Right ventricle myocardium inferior (tissue), 1 donor: ENCODE measurements around the gene ZSWIM6. TPM values are rescaled to one million over a fixed set of nuclear protein-coding genes. Genes with fewer than 3 reads are reported as not detected.

ENCODE experiments used
- ATAC-seq: fragments of 200-7000 bp; cut with Tn5 transposase; one replicate; pipeline ENCODE4 v1.9.1; 2020; ENCODE audit warnings: mild to moderate bottlenecking, moderate library complexity
- DNase-seq: peaks from one replicate; pipeline ENCODE4 v3.0.0; 2021; ENCODE audit errors: missing footprints
- intact Hi-C: fragments of 100-400 bp; cut with DNase I; formaldehyde crosslinking; loops from one replicate; pipeline ENCODE4 v1.11.0; 2022
- total RNA-seq: library from RNA; stranded (reverse); fragmentation: NEBNext Ultra II Directional; extraction: Animal tissue kit (Norgen Biotek cat#: 25700); gene quantifications from one replicate; pipeline ENCODE4 v1.2.1, GENCODE V29; 2021
- donor health status: DM: no; HTN: yes; CAD: no; lungs with severe emphysema.

ZSWIM6 gene
- total RNA-seq, 1 donor from 2014 or later, result 8.1 TPM

DNA sequence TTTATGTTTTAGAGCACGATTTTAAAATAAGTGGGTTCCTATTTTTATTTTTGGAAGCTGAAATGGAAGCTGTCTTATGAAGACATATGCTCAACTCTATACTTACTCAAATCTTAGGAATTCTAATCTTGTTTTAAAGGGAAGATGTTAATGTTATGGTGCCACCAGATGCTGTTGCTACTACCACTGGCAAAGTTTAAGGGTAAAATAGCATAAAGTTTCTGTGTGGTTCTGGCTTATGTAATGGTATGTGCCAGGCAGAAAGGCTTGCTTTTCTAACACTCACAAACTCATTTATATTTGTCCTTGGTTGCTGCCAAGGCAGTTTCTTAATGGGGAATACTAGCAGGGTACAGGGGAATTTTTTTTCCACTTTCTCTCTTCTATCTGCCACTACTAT, 204.9 kb downstream of the ZSWIM6 start:
- intact Hi-C loops, result no loop called here
- ATAC-seq (no peak), DNase-seq (no peak)

DNA sequence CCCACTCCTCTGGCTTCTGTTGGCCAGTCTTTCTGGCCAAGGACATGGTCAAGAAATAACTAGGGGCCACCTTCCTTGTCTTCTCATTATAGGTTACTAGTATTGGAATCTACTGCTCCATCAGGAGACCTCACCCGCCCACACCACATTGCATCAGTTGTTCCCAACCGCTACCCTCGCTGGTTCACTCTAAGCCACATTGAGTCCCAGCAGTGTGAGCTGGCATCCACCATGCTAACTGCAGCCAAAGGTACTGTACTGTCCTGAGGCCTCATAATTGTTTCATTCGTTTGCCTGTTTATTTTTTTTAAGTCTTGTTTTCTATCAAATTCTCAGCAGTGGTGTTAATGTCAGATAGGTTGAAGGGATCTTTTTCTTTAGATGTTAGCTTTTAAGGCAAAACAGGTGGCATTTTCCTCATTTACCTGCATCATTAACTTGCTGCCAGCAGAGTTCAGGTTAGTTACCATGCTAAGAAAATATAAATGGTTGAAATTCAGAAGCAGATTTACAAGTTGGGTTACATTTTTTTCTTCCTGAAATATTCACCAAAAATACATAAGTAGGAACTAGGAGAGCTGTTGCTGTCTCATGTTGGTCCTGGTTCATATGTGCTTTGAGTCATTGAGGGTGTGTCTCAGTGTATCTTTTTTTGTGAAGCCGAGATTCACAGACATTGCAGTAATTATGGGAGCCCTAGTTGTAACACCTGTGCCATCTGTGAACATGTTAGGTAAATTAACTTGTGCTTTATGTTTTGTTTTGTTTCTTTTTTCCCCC, 206.9 kb downstream of the ZSWIM6 start:
- DNase-seq (no peak), ATAC-seq (no peak)
- intact Hi-C loops, result no loop called here

DNA sequence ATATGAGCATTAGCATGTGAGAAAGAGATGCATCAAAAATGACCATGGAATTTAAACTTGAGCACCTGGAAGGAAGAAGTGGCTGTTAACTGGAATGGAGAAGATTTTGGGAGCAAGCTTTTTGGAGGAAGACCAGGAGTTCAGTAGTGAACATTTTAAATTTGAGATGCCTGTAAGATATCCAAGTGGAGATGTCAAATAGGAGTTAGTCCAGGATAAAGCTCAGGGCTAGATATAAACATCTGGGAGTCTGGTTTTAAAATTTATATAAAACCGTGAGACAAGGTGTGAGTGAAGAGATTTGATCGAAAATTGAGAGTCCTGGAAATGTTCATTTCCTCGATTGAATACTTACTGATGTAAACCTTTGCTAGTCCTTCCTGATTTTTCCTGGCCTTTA, 217.5 kb downstream of the ZSWIM6 start:
- ATAC-seq (no peak), DNase-seq (no peak)
- intact Hi-C loops, result no loop called here

DNA sequence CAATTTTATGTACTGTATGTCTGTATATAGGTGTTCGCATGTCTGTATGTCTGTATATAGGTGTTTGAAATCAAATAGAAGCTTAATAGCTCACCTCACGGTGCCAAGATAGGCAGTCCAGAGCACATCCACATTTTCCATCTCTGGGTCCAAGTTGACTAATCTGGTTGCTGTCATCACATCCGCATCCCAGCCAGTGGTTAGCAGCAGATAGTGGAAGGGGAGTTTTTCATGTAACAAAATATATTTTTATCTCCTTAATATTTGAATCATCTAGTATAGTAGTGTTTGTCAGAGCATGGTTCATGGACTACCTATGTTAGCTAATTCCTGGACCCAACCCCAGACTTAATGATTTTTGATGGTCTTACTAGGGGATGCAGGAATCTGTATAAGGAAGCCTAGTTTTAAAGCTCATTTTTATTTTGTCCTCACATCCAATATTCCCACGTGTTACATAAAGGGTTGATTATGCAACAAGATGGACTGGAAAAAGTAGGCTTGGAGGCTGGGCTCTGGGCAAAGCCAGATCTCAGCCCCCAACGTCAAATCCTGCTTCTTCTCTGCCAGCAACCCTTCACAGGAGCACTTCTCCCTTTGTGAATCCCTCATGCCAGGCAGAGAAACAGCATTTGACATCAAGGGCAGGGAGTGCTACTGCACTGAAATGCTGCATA, 219.7 kb downstream of the ZSWIM6 start:
- ATAC-seq (peak; percentile 26), DNase-seq (no peak)
- intact Hi-C loops, result no loop called here

DNA sequence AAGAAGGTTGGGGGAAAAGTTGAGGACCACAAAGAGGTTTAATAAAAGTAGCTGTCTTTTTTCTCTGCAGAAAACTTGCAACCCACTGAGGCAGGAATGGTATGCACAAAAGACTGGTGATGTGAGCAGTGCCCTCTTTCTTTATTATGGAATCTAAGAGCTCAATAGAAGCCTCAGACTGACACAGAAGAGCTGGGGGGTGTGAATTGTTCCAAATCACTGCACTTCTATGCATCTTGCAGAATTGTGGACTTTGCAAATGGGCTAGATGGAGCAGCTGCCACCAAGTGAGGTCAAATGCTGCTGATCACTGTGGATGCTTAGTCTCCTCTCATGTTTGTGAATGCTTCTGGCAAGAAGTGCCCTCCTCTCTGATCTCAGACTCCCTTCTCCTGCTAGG, 227.1 kb downstream of the ZSWIM6 start:
- no peak for DNase-seq
- no peak for ATAC-seq
- intact Hi-C loops, result no loop called here

DNA sequence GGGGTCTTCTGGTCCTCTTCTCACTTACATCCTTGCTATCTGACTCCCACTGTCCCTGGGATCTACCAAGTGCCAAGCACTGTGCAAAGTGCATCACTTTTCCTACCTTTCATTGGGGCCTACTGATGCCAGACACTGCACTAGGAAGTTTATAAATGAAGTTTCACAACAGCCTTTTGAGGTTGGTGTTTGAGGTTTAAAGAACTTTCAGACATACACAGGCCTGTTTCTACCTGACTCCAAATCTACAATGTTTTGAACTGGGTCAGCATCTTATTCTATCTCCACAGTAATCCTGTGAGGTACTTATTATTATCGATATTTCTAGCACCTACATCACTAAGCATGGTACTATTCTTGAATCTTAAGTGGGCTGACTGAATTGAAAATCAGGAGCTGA, 227.7 kb downstream of the ZSWIM6 start:
- DNase-seq (no peak), ATAC-seq (no peak)
- intact Hi-C loops, result no loop called here

DNA sequence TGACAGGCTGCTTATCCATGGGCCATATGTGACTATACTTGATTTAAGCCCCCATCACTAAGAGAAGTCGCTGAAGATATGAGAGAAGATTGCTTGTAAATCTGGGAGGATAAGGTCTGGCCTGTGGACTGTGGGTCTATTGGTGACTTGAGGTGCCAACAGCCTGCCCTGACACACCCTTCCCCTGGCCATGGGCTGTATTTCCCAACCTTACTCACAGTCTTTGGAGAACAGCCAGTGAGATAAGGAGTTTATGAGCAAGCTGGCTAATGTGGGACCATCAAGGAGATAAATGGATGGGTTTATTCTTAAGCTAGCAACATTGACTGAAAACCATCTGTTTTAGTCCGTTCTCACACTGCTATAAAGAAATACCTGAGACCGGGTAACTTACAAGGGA, 231.3 kb downstream of the ZSWIM6 start:
- ATAC-seq (no peak), DNase-seq (no peak)
- intact Hi-C loops, result no loop called here

DNA sequence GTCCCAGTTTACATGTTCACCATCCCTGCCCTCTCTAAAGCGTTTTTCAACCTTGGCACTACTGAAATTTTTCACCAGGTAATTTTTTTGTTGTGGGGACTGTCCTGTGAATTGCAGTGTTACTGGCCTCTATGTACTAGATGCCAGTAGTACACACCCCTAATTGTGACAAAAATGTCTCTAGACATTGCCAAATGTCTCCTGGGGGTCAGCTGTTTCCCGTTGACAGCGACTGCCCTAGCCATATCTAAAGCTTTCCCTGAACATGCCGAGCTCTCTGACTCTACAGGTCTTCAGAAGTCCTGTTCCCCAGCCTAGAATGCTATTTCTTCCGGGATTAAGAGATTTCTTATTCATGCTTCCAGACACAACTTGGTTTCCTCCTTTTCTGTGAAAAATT, 235.3 kb downstream of the ZSWIM6 start:
- DNase-seq, result no peak
- ATAC-seq, result no peak
- intact Hi-C loops, result no loop called here

DNA sequence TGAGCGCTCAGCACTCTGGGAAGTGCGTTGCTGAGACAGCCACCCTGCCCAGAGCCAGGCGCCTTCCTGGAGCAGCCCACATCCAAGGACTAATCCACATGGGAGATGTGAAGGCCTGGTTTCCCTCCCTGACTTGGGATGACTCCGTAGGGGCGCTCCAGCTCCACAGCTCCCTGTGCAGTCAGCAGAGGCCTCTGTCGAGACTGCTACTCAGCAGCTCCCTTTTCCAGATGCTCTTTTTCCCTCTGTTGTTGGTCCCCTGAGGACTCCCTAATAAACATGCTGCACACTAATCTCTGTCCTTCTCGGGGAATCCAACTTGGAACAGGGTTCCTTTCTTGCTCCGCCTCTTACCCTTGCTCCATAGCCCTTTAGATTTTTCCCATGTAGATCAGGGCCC, 237.3 kb downstream of the ZSWIM6 start:
- DNase-seq (peak; percentile 77), ATAC-seq (peak; percentile 82)
- intact Hi-C loops, result no loop called here

DNA sequence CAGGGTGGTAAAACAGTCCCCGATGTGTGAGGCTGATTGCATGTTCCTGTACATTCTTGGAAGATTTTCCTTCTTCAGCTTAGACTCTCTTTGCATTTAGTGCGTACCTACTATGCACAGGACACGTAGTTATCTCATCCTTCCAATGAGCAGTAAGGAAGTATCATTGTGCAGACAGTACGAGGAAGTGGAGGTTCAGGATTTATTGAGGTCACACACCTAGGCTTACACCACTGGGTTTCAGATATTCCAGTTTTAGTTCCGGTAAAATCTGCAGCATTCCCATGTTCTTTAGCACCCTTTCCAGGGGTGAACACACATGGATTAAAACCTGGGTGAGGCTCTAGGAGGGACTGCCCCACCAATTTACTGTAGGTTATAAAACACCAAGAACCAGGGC, 238.7 kb downstream of the ZSWIM6 start:
- no peak for ATAC-seq
- intact Hi-C loops, result no loop called here
- no peak for DNase-seq

DNA sequence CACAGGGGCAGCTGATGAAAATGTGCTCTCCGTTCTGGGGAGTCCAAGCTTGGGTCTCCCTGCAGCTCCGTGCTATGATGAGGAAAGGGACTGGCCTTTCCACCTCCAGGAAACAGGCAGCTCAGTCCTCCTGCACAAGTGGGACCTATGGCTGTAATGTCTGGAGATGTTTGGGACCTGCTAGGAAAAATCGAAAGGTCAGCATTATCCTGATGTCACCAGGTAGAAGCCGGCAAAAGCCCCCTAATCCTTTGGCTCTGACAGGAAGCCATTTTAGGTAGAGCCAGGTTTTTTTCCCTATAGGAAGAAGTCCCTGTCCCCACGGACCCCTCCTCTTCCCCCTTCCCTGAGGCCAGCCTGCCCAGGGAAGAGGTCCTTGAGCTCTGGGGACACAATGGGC, 240.9 kb downstream of the ZSWIM6 start:
- intact Hi-C loops, result no loop called here
- no peak for DNase-seq
- ATAC-seq, result no peak

DNA sequence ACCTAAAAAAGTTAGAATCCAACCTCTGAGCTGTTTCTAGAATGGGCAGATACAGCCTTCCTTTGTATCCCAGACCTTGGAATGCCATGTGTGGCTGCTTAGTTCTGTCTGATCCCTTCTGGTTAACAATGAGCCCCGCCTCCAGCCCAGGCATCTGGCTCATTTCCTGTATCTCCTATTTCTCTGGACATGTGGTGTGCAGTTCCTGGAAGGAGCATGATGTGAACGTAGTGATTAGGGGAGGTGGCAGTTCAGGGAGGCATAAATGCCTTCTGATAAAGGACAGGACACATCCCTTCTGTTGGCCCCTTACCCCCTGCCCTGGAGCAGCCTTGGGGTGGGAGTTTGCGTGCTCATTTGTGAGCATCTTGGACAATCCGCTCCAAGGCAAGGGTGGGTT, 243.0 kb downstream of the ZSWIM6 start:
- DNase-seq (no peak), ATAC-seq (no peak)
- intact Hi-C loops, result no loop called here

DNA sequence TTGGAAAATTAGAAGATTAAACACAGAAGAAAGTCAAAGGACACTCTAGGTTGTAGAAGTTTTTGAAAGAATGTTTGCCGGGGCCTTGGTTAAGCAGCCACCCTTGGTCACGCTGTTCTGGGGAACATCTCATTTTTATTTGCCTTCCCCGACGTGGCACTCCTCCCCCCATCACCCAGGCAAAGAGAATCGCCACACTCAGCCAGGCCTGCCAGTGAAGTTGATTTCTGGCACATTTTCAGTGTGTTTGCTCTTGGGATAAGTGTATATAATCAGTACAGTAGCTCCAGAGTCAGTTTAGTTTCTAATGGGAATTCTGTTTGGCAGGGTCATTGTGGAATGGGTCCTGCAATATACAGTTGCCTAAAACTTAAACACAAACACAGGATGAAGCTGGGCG, 243.5 kb downstream of the ZSWIM6 start:
- DNase-seq, result no peak
- no peak for ATAC-seq
- intact Hi-C loops, result no loop called here

DNA sequence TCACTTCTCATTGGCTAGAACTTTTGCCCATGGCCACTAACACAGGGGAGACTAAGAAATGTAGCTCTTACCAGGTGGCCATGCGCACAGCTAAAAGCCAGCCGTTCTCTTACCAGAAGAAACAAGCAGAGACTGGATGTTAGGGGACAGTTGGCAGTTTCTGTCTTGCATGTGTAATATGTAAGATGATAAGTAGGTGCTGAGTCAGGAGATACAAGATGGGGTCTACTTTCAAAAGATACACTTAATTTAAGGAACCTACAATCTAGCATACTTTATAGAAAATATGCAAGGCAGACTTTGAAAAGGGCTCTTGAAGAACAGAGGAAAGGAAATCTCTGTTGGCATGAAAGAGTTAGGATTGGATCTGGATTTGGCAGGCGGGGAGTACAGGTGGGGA, 244.5 kb downstream of the ZSWIM6 start:
- no peak for ATAC-seq
- no peak for DNase-seq
- intact Hi-C loops, result no loop called here

DNA sequence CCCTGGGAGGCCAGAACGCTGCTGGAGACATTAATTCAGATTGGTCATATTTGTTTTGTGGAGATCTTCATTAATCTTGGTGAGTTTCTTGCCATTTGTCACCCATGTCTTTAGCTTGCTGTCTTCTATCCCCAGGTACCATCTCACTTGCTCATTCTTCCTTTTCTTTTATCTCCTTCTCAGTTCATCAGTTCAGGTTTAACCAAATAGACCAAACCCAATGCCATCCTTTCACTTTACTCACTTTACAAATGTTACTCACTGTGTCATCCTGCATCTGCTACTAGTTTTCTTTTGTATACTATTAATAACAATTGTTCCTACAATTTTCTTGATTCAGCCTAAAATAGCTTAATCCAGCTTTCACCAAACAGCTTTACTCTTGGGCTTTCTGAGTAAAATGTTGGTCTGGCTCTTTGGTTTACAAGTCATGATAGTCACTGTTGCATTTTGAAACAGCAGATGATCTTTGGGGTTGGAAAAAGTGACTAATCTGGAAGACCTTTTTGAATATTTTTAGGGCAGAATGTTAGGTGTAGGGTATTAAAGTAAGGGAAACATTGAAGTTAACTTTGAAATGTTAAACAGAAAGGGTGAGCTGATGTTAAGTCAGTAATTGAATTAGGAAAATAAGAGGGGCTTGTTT, 246.9 kb downstream of the ZSWIM6 start:
- ATAC-seq, result no peak
- intact Hi-C loops, result no loop called here
- no peak for DNase-seq

DNA sequence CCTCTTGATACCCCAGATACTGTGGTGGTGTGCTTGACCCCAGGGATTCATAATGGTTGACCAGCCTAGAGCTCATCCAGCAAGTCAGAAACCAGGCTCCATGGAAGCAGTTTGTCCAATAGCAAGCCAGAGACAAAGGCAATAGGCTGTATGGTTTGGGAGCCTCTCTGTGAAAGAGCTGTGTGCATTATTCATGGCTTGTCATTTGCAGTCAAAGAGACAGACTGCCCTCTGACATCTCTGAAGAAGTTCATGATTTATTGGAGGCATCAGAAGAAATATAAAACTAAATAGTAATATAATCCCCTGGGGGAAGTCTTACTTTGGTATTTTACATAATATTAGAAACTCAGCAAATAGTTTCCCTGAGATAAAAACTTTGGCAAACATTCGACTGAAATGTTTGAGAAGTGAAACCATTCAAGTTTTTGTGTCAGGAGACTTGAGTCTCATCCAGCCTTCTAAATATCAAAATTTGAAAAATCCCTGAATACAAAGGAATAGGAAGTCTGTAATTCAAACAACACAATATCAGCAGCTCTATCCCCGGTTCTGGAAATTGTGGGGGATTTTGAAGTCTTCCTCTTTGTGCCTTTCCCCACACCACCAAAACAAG, 250.3 kb downstream of the ZSWIM6 start:
- DNase-seq (no peak), ATAC-seq (no peak)
- intact Hi-C loops, result no loop called here

DNA sequence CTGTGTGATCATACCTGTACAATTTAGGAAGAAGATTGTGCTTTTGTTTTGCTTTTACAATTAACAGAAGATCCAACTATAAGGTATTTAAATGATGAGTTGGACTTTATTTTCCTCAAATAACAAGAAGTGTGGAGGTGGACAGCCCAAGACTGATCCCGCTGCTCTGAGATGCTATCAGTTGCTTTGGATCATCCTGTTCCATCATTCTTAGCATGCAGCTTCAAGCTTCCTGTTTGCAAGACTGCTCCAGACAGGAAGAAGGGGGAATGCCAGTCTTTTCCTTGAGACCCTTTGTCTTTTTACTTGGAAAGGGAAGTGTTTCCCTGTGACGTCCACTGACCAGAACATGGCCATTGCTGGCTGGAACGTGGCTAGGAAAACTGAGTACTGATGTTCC, 250.8 kb downstream of the ZSWIM6 start:
- ATAC-seq, result no peak
- intact Hi-C loops, result no loop called here
- DNase-seq, result no peak

DNA sequence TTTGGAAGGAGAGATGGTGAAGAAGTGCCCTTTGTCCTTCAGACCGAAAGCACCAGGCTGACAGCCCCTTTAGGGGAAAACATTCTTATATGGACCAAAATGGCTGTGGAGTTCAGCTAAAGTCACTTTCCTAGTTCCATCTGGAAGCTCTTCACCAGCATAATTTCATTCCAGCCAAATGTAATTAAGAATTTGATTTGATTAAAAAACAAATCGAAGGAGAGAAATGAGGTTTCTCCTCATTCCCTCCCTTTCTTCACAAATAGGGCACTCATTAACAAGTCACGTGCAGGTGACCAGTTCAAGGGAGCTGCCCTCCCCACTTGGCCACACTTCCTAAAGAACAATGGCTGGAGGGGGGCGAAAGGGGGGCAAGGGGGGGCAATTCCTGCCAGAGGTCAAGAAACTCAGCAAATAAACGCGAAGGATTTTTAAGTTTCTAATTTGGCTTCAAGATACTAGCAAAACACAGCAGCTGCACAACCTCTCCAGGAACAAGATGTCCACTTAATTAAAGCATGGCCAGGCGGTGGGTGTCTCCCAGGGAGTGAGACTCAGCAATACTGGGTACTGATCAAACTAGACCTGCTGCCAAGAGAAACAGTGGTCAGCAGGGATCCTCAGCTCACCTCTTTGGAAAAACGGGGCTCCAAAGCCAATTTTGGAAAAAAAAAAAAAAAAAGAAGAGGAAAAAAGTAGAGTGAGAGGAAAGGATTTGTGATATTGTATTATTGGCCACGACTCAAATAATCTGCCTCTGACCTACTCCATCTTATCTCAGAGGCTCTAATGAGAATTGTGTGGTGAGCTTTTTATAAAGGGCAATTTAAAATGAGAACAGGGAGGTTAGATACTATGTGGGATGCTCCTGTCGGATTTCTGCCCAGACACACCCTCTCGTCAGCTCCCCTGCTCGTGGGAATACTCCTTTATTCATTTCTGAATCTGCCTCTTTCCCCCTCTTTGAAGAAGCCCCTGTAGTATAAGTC, 254.3 kb downstream of the ZSWIM6 start:
- ATAC-seq, result peak; percentile 79

DNA sequence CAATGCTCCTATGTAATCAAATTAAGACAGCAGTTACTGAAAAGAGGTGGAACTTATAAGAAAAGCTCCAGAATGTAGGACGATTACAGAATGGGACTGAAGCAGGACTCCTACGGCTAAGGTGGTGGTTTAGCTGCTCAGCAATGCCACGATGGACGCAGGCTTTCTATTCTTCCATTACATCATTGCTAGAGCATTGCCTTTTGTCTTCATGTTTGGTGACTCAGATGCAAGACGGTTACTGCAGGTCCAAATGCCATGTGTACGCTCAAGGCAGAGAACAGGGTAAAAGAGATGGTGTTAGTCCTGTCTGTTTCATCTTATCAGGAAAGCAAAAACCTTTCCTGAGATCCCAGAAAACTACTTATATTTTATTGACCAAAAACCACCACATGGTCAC, 255.1 kb downstream of the ZSWIM6 start:
- intact Hi-C loops, result no loop called here
- ATAC-seq (no peak), DNase-seq (no peak)

More for the DNA sequence above, 254.3 kb downstream of the ZSWIM6 start:
- DNase-seq, result no peak
- intact Hi-C loops, result no loop called here
